CD4-positive, alpha-beta T cell (primary cell): ENCODE measurements around the gene FHOD3. TPM values are rescaled to one million over a fixed set of nuclear protein-coding genes. Genes with fewer than 3 reads are reported as not detected.

Experiments used
- ATAC-seq: fragments of 200-7000 bp; cut with Tn5 transposase; one replicate; pipeline ENCODE4 v1.10.0; 2022; ENCODE audit warnings: mild to moderate bottlenecking; ENCODE audit not compliant: poor library complexity
- CTCF ChIA-PET: fragments of 350-600 bp; sonication (Branson Sonifier 250); formaldehyde crosslinking; loops from one replicate; lab custom pipeline; 2021; ENCODE audit warnings: antibody characterized with exemption, inconsistent platforms; lab: Charles Lee
- POLR2A ChIA-PET: fragments of 350-600 bp; sonication (Branson Sonifier 250); formaldehyde crosslinking; loops from one replicate; lab custom pipeline; 2021; ENCODE audit warnings: antibody characterized with exemption, inconsistent platforms; lab: Charles Lee
- DNase-seq, 14 experiments: peaks; one replicate each; pipeline ENCODE4 v3.0.0-alpha.2; 2013 to 2020; ENCODE audit warnings: mixed read lengths in 2 of 14
- H3K27ac ChIP-seq, 2 donors: one replicate each; pipeline versions ENCODE4 v1.5.1 to v1.7.0; 2013; ENCODE audit warnings: low read length in 2 of 2, low read depth in 1 of 2, mild to moderate bottlenecking in 1 of 2
- H3K27me3 ChIP-seq, 2 experiments: 1 replicate in 1 of 2; 2 replicates in 1 of 2; pipeline versions ENCODE4 v1.6.1 to v1.7.0; 2013; ENCODE audit warnings: low read length in 2 of 2, control low read depth in 1 of 2, mild to moderate bottlenecking in 1 of 2, moderate library complexity in 1 of 2; ENCODE audit not compliant: insufficient read depth in 2 of 2, control insufficient read depth in 1 of 2
- H3K36me3 ChIP-seq: one replicate; pipeline ENCODE4 v1.6.1; 2013; ENCODE audit warnings: low read length, control low read depth; ENCODE audit not compliant: insufficient read depth
- H3K4me1 ChIP-seq: one replicate; pipeline ENCODE4 v1.6.1; 2013; ENCODE audit warnings: low read length, control low read depth; ENCODE audit not compliant: insufficient read depth
- H3K4me3 ChIP-seq: one replicate; pipeline ENCODE4 v1.5.1; 2013; ENCODE audit warnings: mild to moderate bottlenecking, low read length, moderate library complexity
- H3K9me3 ChIP-seq, 2 experiments: 1 replicate in 1 of 2; 2 replicates in 1 of 2; pipeline versions ENCODE4 v1.6.1 to v1.7.0; 2013; ENCODE audit warnings: low read length in 2 of 2, mild to moderate bottlenecking in 2 of 2, control low read depth in 1 of 2, moderate library complexity in 1 of 2; ENCODE audit not compliant: control insufficient read depth in 1 of 2, insufficient read depth in 1 of 2
- H3K27ac Mint-ChIP-seq: one replicate; pipeline ENCODE4 v1.8.0; 2020; ENCODE audit warnings: mixed read lengths
- H3K27me3 Mint-ChIP-seq: one replicate; pipeline ENCODE4 v1.8.0; 2021; ENCODE audit warnings: mixed read lengths
- H3K36me3 Mint-ChIP-seq: one replicate; pipeline ENCODE4 v1.8.0; 2021; ENCODE audit warnings: low read depth, mixed read lengths
- H3K4me1 Mint-ChIP-seq: one replicate; pipeline ENCODE4 v1.8.0; 2021; ENCODE audit warnings: low read depth, mixed read lengths
- H3K4me3 Mint-ChIP-seq: one replicate; pipeline ENCODE4 v1.8.0; 2020; ENCODE audit warnings: mild to moderate bottlenecking, mixed read lengths
- H3K9me3 Mint-ChIP-seq: one replicate; pipeline ENCODE4 v1.8.0; 2020; ENCODE audit warnings: mixed read lengths
- intact Hi-C, 2 experiments: fragments of 100-400 bp; cut with DNase I in 1 of 2; cut with micrococcal nuclease in 1 of 2; formaldehyde crosslinking; loops; one replicate each; pipeline versions ENCODE4 v1.15.1 to v1.9.0; 2023 to 2025; cut with DNase I, micrococcal nuclease
- total RNA-seq, 174 experiments: library from RNA in 2 of 174; stranded (reverse) in 2 of 174; gene quantifications; one replicate each; pipeline ENCODE4 v1.2.3 and lab custom pipeline; 2021 to 2026
- TF ChIP-seq, protein P1 (sequence below): fragments of 200-600 bp; IDR thresholded peaks from one replicate; pipeline ENCODE4 v1.8.0; 2022; ENCODE audit warnings: antibody characterized with exemption, mild to moderate bottlenecking

Gene FHOD3
- total RNA-seq, 2 experiments from 2014 or later, result not detected

DNA sequence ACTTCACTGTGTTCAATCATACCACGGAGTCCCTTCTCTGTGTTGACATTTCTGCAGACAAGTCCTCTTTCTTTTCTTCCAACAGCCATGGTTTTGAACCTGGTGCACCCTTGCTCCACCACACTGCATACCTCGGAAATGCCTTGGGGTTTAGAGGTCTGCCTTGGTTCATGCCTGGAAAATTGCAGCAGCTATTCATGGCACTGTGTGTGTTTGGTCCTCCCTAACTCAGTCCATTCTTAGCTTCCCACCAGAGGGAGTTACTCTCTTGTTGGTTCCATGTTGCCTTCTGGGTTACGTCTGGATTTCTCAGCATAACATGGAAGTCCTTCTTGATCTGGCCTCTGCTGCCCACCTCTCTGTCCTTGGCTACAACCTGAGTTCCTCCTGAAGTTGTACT lies 206.0 kb downstream of the FHOD3 start:
- no peaks in the 10 kb centered on the region for H3K4me1 ChIP-seq
- no peak overlapping the region for H3K4me3 Mint-ChIP-seq
- H3K4me3 ChIP-seq, result no peak overlapping the region
- TF ChIP-seq, protein P1, sequence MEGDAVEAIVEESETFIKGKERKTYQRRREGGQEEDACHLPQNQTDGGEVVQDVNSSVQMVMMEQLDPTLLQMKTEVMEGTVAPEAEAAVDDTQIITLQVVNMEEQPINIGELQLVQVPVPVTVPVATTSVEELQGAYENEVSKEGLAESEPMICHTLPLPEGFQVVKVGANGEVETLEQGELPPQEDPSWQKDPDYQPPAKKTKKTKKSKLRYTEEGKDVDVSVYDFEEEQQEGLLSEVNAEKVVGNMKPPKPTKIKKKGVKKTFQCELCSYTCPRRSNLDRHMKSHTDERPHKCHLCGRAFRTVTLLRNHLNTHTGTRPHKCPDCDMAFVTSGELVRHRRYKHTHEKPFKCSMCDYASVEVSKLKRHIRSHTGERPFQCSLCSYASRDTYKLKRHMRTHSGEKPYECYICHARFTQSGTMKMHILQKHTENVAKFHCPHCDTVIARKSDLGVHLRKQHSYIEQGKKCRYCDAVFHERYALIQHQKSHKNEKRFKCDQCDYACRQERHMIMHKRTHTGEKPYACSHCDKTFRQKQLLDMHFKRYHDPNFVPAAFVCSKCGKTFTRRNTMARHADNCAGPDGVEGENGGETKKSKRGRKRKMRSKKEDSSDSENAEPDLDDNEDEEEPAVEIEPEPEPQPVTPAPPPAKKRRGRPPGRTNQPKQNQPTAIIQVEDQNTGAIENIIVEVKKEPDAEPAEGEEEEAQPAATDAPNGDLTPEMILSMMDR, result no peak
- H3K4me1 Mint-ChIP-seq, result no peaks in the 10 kb centered on the region
- no peaks in the 10 kb centered on the region for H3K36me3 Mint-ChIP-seq
- no peaks in the 10 kb centered on the region for H3K27me3 Mint-ChIP-seq
- intact Hi-C loops, result no loop called here
- no peaks in the 10 kb centered on the region for H3K36me3 ChIP-seq
- CTCF ChIA-PET, result no interaction called here
- H3K27me3 ChIP-seq, result no peaks in the 10 kb centered on the region
- H3K9me3 ChIP-seq, result peaks cover 0 to 3% of the 10 kb centered on the region in 2 experiments
- POLR2A ChIA-PET, result no interaction called here
- no peak for DNase-seq
- no peak overlapping the region for H3K27ac Mint-ChIP-seq
- no peak overlapping the region for H3K27ac ChIP-seq
- H3K9me3 Mint-ChIP-seq, result no peaks in the 10 kb centered on the region
- ATAC-seq, result no peak

DNA sequence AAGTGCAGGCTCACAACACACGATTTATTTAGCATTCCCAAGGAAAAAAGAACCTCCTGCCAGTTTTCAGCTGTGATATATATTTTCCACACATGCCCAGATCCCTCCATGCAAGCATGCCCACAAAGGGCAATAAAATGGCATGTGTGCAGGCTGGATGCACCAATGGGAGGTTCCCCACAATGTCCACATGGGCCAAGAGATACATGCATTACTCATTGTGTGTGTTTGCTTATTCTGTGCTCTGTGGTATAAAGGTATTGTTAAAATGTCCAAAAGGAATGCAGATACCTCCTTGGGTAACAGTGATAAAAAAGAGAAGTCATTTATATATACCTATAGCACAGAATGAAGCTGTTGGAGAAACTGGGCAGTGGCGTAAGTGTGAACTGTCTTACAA lies 207.4 kb downstream of the FHOD3 start:
- no peak overlapping the region for H3K27ac ChIP-seq
- H3K27me3 Mint-ChIP-seq, result no peaks in the 10 kb centered on the region
- H3K36me3 ChIP-seq, result no peaks in the 10 kb centered on the region
- no peak overlapping the region for H3K4me3 ChIP-seq
- no peak overlapping the region for H3K27ac Mint-ChIP-seq
- DNase-seq (no peak), ATAC-seq (no peak)
- H3K9me3 Mint-ChIP-seq, result no peaks in the 10 kb centered on the region
- H3K9me3 ChIP-seq, result peaks cover 0 to 3% of the 10 kb centered on the region in 2 experiments
- H3K4me1 ChIP-seq, result no peaks in the 10 kb centered on the region
- intact Hi-C loops, result no loop called here
- CTCF ChIA-PET, result no interaction called here
- TF ChIP-seq, protein P1, result no peak
- H3K4me1 Mint-ChIP-seq, result no peaks in the 10 kb centered on the region
- H3K4me3 Mint-ChIP-seq, result no peak overlapping the region
- H3K36me3 Mint-ChIP-seq, result no peaks in the 10 kb centered on the region
- H3K27me3 ChIP-seq, result peaks cover 0 to 2% of the 10 kb centered on the region in 2 experiments
- POLR2A ChIA-PET, result no interaction called here

DNA sequence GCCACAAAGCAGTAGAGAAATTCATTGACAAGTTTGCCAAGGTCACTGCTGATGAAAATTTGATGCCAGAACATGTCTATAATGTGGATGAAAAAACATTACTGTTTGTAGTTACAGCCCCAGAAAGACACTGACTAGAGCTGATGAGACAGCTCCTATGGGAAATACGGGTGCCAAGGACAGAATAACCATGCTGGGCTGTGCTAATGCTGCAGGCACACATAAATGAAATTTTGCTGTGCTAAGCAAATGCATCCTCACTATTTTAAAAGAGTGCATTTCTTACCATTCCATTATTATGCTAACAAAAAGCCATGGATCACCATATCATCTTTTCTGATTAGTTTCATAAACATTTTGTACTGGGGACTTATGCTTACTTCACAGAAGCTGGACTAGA lies 208.2 kb downstream of the FHOD3 start:
- intact Hi-C loops, result no loop called here
- Histone ChIP-seq H3K36me3 (no peaks in the 10 kb centered on the region), H3K27ac (no peak overlapping the region), H3K27me3 (peaks cover 0 to 2% of the 10 kb centered on the region in 2 experiments), H3K4me3 (no peak overlapping the region), H3K9me3 (peaks cover 0 to 3% of the 10 kb centered on the region in 2 experiments), H3K4me1 (no peaks in the 10 kb centered on the region)
- Mint-ChIP-seq H3K9me3 (no peaks in the 10 kb centered on the region), H3K4me1 (no peaks in the 10 kb centered on the region), H3K27ac (no peak overlapping the region), H3K36me3 (no peaks in the 10 kb centered on the region), H3K27me3 (no peaks in the 10 kb centered on the region), H3K4me3 (no peak overlapping the region)
- TF ChIP-seq, protein P1, result no peak
- ATAC-seq, result no peak
- DNase-seq, result no peak
- CTCF ChIA-PET, result no interaction called here
- POLR2A ChIA-PET, result no interaction called here
